Measurements from ENCODE around the gene ROCK2.
"Not testable (repeated sequence)": the region's sequence is repeated elsewhere in the genome, so short reads cannot be mapped to it uniquely, and the experiment has no call there.

The ROCK2 gene

DNA sequence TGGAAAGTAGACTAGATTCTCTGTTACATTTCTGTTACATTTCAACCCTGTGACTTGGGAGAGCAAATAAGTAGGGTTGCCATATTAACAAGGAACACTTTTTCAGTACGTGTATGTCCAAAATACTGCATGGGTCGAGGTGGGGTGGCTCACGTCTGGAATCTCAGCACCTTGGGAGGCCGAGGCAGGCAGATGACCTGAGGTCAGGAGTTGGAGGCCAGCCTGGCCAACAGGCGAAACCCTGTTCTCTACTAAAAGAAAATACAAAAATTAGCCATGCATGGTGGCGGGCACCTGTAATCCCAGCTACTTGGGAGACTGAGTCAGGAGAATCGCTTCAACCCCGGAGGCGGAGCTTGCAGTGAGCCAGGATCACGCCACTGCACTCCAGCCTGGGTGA is 178.0 kb downstream of the ROCK2 start:
- DNase-seq, result no peak

DNA sequence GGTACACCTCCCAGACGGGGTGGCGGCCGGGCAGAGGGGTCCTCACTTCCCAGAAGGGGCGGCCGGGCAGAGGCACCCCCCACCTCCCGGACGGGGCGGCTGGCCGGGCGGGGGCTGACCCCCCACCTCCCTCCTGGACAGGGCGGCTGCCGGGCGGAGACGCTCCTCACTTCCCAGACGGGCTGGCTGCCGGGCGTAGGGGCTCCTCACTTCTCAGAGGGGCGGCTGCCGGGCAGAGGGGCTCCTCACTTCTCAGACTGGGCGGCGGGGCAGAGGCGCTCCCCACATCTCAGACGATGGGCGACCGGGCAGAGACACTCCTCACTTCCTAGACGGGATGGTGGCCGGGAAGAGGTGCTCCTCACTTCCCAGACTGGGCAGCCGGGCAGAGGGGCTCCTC is 179.4 kb downstream of the ROCK2 start:
- not testable (repeated sequence) for DNase-seq

DNA sequence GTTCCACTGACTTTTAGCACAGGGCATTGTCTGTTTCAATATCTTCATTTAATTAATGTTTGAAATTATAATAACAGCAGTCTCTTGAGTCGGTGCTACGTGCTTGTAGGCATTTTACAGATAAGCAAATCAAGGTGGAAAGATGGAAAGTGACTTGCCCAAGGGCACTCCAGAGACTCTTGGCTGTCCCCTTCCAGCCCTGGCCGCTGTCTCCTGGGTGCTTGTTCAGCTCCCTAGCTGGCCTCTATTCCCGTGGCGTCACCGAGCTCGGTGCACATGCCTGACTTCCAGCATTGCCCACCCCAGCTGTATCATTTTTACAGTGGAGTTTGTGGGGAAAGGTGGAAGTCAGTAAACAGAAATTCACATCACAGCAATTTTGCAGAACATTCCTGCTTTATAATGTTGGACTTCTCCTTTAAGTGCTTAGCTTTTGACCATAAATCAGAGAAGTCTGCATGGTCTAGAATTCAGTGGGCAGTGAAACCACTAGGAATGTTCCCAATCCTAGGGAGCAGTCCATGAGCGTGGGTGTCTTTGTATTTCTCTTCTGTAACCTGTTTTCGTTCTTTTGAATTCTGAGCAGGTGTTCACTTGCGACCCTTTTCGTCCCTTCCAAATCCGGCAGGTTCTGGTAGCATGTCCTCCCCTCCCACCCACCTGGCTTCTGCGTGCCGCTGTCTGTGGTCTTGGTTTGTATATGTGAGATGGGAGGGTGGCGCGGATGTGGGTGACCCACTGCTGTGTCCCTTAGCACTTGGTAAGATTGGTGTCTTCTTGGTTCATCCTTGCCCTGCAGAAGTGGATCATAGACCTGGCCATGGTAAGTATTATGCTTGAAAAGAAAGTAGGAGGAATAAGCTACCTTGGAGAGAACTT is 180.8 kb downstream of the ROCK2 start:
- DNase-seq, result no peak

DNA sequence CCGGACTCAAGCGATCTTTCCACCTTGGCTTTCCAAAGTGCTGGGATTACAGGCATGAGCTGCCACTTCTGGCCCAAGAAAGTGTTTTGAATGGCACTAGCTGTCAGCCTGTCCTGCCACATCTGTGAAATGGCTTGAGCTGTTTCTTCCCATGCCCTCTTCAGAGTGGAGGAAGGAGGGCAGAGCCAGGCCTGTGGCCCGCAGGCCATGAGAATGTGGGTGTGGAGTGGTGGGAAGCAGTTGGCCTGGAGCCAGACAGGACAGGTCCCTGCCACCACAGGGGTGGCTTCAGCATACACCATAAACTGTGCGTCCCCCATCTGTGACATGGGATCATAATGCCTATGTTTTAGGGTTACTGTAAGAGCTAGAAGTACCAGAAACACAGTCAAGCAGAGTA is 182.7 kb downstream of the ROCK2 start:
- DNase-seq, result no peak

DNA sequence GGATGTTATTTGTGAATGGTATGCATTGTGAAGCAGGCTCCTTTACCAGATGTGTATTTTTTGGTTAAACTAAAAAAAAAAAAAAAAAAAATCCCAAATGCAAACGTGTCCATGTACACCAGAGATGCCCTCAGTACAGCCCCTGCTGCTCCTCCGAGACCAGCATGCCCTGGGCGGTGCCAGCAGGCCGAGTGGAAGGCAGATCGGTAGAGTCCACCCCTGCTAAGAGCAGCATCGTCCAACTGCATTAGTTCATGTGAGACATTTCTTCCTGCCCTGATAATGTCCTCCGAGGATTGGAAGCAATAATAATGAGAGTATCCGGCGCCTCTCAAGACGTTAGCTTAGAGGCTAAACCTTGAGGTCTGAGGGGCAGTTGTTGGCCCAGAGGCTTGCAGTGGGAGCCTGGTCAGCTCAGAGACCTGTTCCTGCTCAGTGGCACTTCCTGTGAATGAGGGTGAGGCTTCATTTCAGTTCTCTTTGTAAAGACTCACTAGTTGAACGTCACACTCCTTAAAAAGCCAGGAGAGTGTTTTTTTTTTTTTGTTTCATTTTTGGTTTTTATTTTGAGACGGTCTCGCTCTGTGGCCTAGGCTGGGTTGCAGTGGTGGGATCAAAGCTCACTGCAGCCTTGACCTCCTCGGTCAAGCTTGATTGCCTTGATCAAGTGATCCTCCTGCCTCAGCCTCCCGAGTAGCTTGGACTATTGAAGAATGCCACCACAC is 183.5 kb downstream of the ROCK2 start:
- DNase-seq, result peak in 1 of 2 experiments; percentile 19

DNA sequence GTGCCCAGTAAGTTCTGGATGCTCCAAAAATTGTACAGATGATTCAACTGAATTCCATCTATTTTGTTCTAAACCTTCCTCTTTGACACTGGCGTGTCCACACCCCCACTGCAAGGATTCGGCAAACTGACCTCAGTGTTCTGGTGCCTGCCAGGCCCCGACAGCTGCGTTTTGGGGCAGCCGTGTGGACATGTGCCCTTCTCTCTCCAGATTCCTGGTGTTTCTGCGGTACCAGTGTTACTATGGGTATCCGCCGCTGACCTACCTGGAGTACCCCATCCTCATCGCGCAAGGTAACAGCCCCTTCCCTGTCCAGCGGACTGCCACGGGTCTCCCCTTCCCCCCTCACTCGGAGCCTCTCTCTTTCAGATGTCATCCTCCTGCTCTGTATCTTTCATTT is 184.2 kb downstream of the ROCK2 start:
- no peak for DNase-seq

DNA sequence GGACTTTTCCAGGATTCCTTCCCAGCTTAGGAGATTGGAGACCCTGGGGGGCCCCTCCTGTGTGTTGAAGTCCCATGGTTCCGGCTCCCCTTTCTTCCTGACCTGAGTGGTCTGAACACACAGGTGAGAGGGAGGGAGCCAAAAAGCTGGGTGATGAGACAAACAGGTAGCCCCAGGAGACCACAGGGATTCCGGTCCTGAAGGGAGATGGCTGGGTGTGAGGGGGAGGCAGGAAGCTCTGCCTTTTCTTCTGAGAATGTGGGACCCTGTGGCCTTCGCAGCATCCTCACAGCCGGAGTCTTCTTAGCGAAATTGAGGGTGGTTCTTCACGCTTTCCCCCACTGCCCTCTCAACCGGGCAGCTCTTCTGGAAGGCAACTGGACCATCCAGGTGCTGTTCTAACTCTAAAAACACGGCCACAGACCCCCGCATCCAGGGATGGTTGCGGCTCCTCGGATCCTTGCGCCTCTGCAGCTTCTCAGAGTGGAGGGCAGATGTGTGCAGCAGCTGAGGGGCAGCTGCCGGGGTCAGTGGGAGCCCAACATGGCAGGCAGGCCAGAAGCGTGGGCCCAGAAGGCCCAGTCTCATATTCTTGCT is 184.8 kb downstream of the ROCK2 start:
- DNase-seq, result no peak

DNA sequence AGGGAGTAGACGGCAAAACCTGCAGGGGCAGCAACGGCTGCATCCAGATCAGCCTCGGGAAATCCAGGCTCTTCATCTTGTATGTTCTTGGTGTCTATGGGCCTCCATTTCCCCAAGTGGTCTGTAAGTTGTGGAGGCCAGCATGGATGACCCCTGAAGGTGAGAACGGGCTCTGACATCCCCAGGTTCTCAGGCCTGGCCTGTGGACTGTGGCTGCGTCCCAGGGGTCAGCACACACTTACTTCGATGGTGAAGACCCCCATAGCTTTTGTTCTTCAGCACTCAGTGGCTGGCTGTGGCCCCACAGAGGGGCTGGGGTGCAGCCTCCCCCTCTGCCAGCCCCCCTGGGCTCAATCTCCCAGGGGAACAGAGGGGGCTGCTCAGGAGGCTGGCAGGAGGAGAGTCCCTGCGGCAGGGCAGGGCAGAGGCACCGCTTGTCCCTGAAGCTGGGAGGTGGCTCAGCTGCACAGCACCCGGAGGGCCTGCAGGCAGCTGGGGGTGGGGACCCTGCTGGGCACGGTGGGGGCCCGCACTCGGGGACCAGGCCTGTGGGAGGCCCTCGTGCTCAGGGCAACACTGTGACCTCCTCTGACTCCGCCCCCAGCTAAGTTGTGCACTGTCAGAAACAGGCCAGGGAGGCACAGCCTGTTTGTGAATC is 185.4 kb downstream of the ROCK2 start:
- no peak for DNase-seq

DNA sequence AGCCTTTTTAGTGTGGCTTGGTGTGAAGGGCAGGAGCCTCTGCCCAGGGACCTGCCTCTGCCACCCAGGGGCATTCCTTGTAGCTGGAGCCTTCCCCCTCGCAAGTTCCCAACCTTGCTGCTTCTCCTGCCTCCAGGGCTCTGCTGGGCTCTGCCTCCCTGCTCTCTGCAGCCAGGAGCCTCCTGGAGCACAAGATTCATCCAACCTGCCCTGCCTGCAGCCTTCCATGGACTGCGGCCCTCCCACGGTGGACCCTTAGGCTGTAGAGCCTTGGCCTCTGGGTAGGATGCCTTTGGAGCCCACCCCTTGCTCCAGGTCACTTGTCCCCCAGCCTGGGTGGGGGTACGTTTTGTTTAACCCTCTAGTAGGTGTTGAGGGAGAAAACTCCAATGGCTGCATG is 186.7 kb downstream of the ROCK2 start:
- no peak for DNase-seq

DNA sequence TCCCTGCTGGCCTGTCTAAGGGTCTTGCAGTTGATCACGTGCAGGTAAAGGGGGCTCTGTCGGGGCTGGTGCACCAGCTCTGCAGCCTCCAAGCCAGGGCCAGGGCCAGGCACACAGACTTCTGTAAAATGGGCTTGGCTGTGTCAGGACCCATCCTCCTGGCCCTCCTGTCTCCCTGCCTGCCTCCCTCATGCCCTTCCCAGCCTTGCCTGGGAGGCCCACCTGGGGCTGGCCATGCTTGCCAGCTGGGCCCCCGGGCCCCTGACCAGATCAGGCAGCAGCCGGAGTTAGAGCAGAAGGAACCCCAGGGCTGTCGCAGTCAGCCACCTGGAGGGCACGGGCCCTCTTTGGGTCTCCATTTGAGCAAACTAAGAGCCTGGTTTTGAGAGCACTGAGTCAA is 187.1 kb downstream of the ROCK2 start:
- no peak for DNase-seq

DNA sequence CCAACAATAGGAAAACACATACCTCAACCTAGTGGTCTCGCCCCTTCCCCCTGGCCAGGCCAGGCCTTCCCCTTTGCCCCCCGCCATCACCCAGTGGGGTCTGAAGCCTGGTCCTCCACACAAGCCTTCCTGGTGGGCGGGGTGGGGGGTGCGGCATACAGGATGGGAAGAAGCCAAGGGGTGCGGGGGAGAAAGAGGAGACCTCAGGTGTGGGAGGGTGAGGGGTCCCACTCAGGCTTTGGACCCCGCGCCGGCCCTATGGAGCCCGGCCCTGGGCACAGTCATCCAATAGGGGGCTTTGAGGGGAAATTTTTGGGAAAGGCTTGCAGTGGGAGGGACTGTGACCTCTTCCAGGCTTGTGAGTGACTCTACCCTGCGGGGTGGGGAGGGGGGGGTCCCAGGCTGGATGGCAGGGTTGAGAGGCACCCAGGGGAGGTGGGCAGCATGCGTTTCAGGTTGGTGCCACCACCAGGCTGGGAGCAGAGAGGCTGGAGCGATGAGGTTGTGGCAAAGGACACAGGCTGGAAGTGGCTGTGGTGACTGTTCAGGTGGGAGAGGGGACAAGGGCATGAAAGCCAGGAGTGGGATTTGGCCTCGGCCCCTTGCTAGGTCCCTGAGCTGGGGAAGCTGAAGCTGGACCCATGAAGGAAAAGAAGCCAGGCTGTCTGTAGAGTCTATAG is 187.9 kb downstream of the ROCK2 start:
- DNase-seq, result no peak

DNA sequence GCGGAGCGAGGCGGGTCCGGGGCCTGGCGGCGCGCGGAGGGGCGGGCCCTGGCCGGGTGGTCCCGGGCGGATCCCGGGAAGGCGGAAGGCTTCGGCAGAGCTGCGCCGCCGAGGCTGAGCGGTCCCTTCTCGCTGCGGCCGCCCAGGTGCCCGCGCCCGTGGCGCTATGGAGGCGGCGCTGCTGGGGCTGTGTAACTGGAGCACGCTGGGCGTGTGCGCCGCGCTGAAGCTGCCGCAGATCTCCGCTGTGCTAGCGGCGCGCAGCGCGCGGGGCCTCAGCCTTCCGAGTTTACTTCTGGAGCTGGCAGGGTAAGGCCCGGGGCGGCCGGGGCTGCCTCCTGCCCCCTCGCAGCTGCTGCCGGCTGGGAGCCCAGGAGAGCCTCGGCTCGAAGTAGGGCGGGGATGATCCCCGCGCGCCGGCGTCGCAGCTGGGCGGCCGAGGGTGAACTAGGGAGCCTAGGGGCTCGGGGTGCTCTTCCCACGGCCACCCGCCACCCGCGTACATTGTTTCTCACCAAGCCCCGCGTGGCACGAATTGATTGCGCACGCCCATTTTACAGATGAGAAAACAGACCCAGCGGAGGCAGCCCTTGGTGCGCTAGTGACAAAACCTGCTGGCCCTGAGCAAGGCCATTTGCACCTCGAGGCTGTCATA is 188.9 kb downstream of the ROCK2 start, which contains the start of gene SLC66A3:
Gene SLC66A3, plus strand, starts transcription at position 87 of the 655 bp plus-strand sequence. Its CDS starts 80 bp downstream, at position 167.
- no peak for DNase-seq

DNA sequence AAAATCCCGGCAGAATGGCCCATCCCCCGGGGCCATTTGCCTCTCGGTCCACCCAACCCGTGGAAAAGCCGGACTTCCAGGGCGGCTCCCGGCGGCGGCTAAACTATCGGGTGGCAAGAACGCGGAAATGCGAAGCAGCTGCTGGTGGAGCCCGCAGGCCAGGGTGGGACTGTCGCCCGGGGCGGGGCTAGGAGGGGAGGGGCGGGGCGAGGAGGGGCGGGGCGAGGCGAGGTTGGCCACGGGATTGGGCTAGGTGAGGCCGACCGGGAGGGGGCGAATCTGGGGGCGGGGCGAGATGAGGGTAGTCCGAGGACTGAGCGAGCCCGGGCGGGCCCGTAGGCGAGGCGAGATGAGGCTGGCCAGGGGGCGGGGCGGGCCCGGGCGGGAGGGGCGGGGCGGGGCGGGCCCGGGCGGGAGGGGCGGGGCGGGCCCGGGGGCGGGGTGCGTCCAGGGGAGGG is 189.5 kb downstream of the ROCK2 start:
- DNase-seq, result peak; percentile 99

DNA sequence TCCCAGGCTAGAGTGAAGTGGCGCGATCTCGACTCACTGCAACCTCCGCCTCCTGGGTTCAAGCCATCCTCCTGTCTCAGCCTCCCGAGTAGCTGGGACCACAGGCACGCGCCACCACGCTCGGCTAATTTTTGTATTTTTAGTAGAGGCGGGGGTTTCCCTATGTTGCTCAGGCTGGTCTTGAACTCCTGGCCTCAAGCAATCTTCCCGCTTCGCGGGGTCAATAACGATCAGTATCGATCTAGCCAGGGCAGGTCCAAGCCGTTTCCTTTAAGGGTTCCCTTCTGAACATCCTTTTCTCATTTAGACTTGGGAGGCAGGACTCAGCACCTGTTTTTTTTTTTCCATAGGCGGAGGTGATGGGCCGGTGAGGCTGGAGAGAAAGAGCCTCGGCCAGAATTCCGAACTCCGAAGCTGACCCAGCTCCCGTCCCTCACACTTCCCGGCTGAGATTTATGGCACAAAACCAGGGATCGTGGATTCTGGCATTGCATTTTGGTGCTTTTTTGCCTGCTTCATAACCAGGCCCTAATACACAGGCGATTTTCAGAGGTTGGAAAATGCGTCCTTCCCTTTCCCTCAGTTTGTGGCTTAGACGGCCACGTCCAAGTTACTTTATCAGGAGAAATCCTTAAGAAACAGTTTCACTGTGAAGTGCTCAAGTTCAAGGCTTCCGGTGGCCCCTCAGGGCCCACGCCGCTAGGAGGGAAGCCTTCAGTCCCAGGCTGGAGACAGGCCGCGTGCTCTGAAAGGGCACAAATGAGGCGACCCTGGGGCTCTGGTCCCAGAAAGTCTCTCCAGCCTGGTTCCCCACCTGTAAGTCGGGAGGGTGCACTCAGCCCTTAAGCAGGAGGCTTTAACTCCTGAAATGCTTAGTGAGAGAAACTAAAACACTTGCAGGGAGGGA is 190.2 kb downstream of the ROCK2 start:
- no peak for DNase-seq

DNA sequence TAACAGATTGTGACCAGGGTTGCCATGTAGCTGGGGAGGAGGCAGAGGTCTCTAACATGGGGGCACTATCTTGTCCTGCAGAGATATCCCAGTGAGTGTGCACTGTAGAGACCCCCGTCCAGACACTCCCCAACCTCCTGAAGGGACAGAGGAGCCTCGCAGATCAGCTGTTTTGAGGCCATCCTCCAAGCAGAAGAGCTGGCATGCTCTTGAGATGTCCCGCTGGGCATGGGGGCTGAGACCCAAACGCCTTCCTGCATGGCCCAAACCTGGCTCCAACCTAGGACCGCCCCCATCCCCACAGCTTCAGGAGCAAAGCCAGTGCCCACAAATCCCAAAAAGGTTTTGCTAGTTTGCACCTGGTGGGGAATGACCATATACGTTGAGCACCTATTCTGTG is 191.8 kb downstream of the ROCK2 start:
- no peak for DNase-seq

DNA sequence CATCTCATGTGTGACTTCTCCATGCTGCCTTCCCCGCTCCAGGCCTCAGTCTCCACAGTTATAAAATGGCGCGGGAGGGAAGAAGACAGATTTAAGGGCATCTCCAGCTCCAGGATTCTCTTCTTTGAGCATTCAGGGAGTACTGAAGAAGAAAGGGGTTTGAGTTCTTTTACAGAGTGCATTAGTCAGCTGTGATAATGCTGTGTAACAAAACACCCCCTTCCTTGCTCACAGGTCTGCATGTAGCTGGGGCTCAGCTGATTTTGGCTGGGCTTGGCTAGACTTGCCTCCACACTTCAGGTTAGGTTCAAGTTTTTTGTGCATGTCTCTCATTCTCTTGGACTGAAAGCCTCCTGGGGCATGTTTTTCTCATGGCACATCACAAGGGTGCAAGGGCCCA is 197.2 kb downstream of the ROCK2 start:
- DNase-seq, result no peak

DNA sequence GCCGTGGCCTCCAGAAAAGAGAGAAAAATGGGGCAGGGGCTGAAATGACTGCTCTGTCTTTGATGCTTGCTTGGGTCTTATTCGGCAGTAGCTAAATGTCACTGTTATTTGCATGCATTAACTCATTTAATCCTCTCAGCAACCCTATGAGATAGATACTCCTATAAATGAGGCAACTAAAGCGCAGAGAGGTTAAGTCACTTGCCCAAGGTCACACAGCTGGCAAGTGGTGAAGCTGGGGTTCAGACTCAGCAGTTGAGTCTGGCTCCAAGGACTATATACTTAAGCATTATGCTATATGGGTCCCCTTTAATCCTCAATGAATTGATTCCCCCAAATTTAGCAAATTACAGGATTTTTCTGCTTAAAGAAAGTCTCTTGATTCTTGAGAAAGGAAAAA is 198.4 kb downstream of the ROCK2 start:
- DNase-seq, result no peak

DNA sequence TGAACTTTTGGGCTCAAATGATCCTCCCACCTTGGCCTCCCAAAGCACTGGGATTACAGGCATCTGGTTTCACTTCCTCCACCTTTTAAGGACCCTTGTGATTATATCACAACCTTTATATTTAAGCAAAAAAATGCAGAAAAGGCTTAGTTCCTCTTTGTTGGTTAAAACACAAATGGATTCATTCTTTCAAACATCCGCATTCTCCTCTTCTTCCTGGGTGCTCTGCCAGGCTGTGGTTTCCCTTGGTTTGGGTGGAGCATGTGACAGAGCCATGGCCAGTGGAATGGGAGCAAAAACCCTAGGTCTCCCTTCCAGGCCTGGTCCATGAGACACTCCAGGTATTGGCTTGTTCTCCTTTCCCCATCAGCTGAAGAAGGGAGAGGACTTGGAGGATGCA is 199.1 kb downstream of the ROCK2 start:
- no peak for DNase-seq

DNA sequence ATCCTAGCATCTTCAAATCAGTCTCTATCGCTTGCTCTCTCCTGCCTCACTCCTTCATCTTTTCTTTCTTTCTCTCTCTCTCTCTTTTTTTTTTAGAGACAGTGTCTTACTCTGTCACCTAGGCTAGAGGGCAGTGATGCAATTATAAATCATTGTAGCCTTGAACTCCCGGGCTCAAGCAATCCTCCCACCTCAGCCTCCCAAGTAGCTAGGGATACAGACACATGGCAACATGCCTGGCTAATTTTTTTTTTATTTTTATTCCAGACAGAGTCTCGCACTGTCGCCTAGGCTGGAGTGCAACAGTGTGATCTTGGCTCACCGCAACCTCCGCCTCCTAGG is 199.7 kb downstream of the ROCK2 start:
- DNase-seq, result no peak

DNA sequence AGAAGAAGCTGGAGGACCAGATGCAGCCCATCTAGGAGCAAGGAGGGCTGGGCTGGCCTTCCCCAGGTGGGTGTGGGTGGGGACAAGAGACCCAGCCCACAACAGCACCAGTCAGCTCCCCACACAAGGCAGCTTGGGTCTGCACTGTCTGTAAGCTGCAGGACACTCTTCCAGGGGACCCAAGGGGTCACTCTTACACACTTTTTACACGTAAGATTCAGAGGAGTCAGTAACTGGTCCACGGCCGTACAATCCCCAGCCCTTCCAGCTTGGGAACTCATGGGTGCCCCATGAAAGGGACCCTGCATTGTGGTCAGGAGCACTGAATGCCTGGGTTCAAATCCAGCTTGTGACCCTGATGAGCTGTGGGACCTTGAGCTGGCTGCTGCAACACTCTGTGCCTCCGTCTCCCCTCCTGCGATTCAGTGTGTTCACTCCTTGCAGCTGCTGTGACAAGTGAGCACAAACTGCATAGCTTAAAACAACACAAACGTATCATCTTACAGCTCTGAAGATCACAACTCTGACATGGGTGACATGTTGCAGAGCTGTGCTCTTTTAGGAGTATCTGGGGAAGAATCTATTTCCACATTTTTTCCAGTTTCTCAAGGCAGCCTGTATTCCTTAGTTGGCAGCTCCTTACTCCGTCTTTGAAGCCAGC is 200.2 kb downstream of the ROCK2 start:
- DNase-seq, result no peak

All from activated CD4-positive, alpha-beta T cell treated with anti-CD3 and anti-CD28 coated beads, Interleukin-2, amount 50 U/mL, for 48 hours (primary cell).